Mesenchymal stem cell (in vitro differentiated cells and primary cell): Measurements from ENCODE around the gene SLC9A3.

Source experiments
- DNase-seq: peaks from one replicate; pipeline ENCODE4 v3.0.0-alpha.2; 2013
- H2AFZ ChIP-seq: one replicate; pipeline ENCODE4 v1.6.1; 2013; ENCODE audit warnings: low read depth, mild to moderate bottlenecking, control low read depth, inconsistent platforms, low read length, moderate library complexity
- H2AK5ac ChIP-seq: 2 replicates; pipeline ENCODE4 v1.6.1; 2013; ENCODE audit warnings: low read length, moderate library complexity, mild to moderate bottlenecking, inconsistent platforms; ENCODE audit not compliant: severe bottlenecking
- H2BK120ac ChIP-seq: one replicate; pipeline ENCODE4 v1.6.1; 2013; ENCODE audit warnings: low read depth, mild to moderate bottlenecking, inconsistent platforms, low read length, moderate library complexity
- H2BK12ac ChIP-seq, 2 experiments: one replicate each; pipeline ENCODE4 v1.6.1; 2013; ENCODE audit warnings: inconsistent platforms in 2 of 2, low read length in 2 of 2, mild to moderate bottlenecking in 2 of 2, moderate library complexity in 2 of 2, control low read depth in 1 of 2
- H2BK15ac ChIP-seq: one replicate; pipeline ENCODE4 v1.6.1; 2013; ENCODE audit warnings: mild to moderate bottlenecking, low read depth, inconsistent platforms; ENCODE audit not compliant: poor library complexity, severe bottlenecking
- H2BK5ac ChIP-seq: 2 replicates; pipeline ENCODE4 v1.6.1; 2013; ENCODE audit warnings: low read depth, mild to moderate bottlenecking, low read length, control low read depth, inconsistent platforms; ENCODE audit not compliant: poor library complexity, severe bottlenecking
- H3K14ac ChIP-seq, 2 experiments: one replicate each; pipeline ENCODE4 v1.6.1; 2013; ENCODE audit warnings: inconsistent platforms in 2 of 2, low read length in 2 of 2, control low read depth in 1 of 2, mild to moderate bottlenecking in 1 of 2, moderate library complexity in 1 of 2
- H3K18ac ChIP-seq, 2 experiments: one replicate each; pipeline ENCODE4 v1.6.1; 2013; ENCODE audit warnings: inconsistent platforms in 2 of 2, low read length in 2 of 2, control low read depth in 1 of 2, low read depth in 1 of 2, mild to moderate bottlenecking in 1 of 2
- H3K23ac ChIP-seq, 2 experiments: one replicate each; pipeline ENCODE4 v1.6.1; 2013; ENCODE audit warnings: inconsistent platforms in 2 of 2, low read length in 2 of 2, mild to moderate bottlenecking in 2 of 2, moderate library complexity in 2 of 2, control low read depth in 1 of 2
- H3K27ac ChIP-seq: 2 replicates; pipeline ENCODE4 v1.5.1; 2013; ENCODE audit warnings: mild to moderate bottlenecking, moderate library complexity, low read length, control low read depth, inconsistent platforms; ENCODE audit not compliant: poor library complexity, severe bottlenecking
- H3K27me3 ChIP-seq, 2 experiments: 2 replicates each; pipeline versions ENCODE4 v1.6.1 to v1.7.0; 2013; ENCODE audit warnings: low read length in 2 of 2, mild to moderate bottlenecking in 2 of 2, moderate library complexity in 2 of 2, control low read depth in 1 of 2, inconsistent platforms in 1 of 2; ENCODE audit not compliant: control insufficient read depth in 1 of 2, insufficient read depth in 1 of 2
- H3K36me3 ChIP-seq, 2 experiments: 2 replicates each; pipeline versions ENCODE4 v1.6.1 to v1.7.0; 2013; ENCODE audit warnings: low read length in 2 of 2, control low read depth in 1 of 2, inconsistent platforms in 1 of 2, low read depth in 1 of 2, mild to moderate bottlenecking in 1 of 2; ENCODE audit not compliant: insufficient read depth in 2 of 2, control insufficient read depth in 1 of 2
- H3K4ac ChIP-seq, 2 experiments: one replicate each; pipeline ENCODE4 v1.6.1; 2013; ENCODE audit warnings: inconsistent platforms in 2 of 2, low read length in 2 of 2, mild to moderate bottlenecking in 2 of 2, moderate library complexity in 2 of 2, control low read depth in 1 of 2, low read depth in 1 of 2
- H3K4me1 ChIP-seq: 2 replicates; pipeline ENCODE4 v1.6.1; 2013; ENCODE audit warnings: low read depth, low read length, control low read depth; ENCODE audit not compliant: control insufficient read depth, insufficient read depth
- H3K4me2 ChIP-seq: 2 replicates; pipeline ENCODE4 v1.6.1; 2013; ENCODE audit warnings: low read length, mild to moderate bottlenecking, inconsistent platforms; ENCODE audit not compliant: poor library complexity, severe bottlenecking
- H3K4me3 ChIP-seq, 2 experiments: 2 replicates each; pipeline versions ENCODE4 v1.5.1 to v1.7.0; 2013; ENCODE audit warnings: low read length in 2 of 2, mild to moderate bottlenecking in 2 of 2, control low read depth in 1 of 2, low read depth in 1 of 2; ENCODE audit not compliant: insufficient read depth in 1 of 2
- H3K79me1 ChIP-seq: replicated peaks from 2 replicates; pipeline ENCODE4 v1.6.1; 2013; ENCODE audit warnings: mild to moderate bottlenecking, control low read depth, low read length, inconsistent platforms; ENCODE audit not compliant: poor library complexity, severe bottlenecking
- H3K9ac ChIP-seq: 2 replicates; pipeline ENCODE4 v1.7.0; 2013; ENCODE audit warnings: mild to moderate bottlenecking, low read length, moderate library complexity
- H3K9me3 ChIP-seq: 2 replicates; pipeline ENCODE4 v1.7.0; 2013; ENCODE audit warnings: mild to moderate bottlenecking, low read length; ENCODE audit not compliant: control insufficient read depth
- H4K8ac ChIP-seq: one replicate; pipeline ENCODE4 v1.6.1; 2013; ENCODE audit warnings: inconsistent platforms, mild to moderate bottlenecking, low read length, moderate library complexity
- H4K91ac ChIP-seq: one replicate; pipeline ENCODE4 v1.6.1; 2013; ENCODE audit warnings: mild to moderate bottlenecking, low read length, inconsistent platforms
- WGBS: methylation state at CpG from one replicate; pipeline ENCODE4 v1.1.7; 2013; ENCODE audit warnings: mixed read lengths; 5-methylcytosine and 5-hydroxymethylcytosine counted together

SLC9A3 gene

GRCh38 chr5:555058-555623, 30.9 kb upstream of the SLC9A3 start:
- no peak for DNase-seq
- 89% methylated on average over 27 of the region's 27 CpGs for WGBS
- no peak overlapping the region for H3K9ac ChIP-seq

GRCh38 chr5:554284-554988, 30.2 kb upstream of the SLC9A3 start:
- Histone ChIP-seq H3K4ac (no peak overlapping the region), H4K8ac (no peak overlapping the region), H3K9ac (no peak overlapping the region), H2BK12ac (no peak overlapping the region), H2BK120ac (no peak overlapping the region), H3K4me3 (no peak overlapping the region), H2BK5ac (no peak overlapping the region), H2AK5ac (no peak overlapping the region), H2BK15ac (no peak overlapping the region), H3K27ac (no peak overlapping the region), H2AFZ (no peak overlapping the region), H3K18ac (no peak overlapping the region), H3K27me3 (peaks cover 0 to 20% of the 10 kb centered on the region in 2 experiments), H3K36me3 (no peaks in the 10 kb centered on the region), H3K79me1 (no peaks in the 10 kb centered on the region), H4K91ac (no peak overlapping the region), H3K4me2 (no peak overlapping the region), H3K23ac (no peak overlapping the region), H3K14ac (no peak overlapping the region), H3K4me1 (no peaks in the 10 kb centered on the region), H3K9me3 (no peaks in the 10 kb centered on the region)
- no peak for DNase-seq
- WGBS, result 99% methylated on average over 15 of the region's 40 CpGs

More at GRCh38 chr5:555058-555623, 30.9 kb upstream of the SLC9A3 start:
- H3K4me1 ChIP-seq, result no peaks in the 10 kb centered on the region
- no peak overlapping the region for H2AFZ ChIP-seq
- H2BK12ac ChIP-seq, result no peak overlapping the region
- H3K14ac ChIP-seq, result no peak overlapping the region
- H3K23ac ChIP-seq, result no peak overlapping the region
- H3K36me3 ChIP-seq, result no peaks in the 10 kb centered on the region
- H2BK120ac ChIP-seq, result no peak overlapping the region
- no peak overlapping the region for H2BK5ac ChIP-seq
- H3K4me2 ChIP-seq, result no peak overlapping the region
- H3K4me3 ChIP-seq, result no peak overlapping the region
- peaks cover 0 to 22% of the 10 kb centered on the region in 2 experiments for H3K27me3 ChIP-seq
- no peak overlapping the region for H3K4ac ChIP-seq
- no peaks in the 10 kb centered on the region for H3K9me3 ChIP-seq
- H2AK5ac ChIP-seq, result no peak overlapping the region
- no peaks in the 10 kb centered on the region for H3K79me1 ChIP-seq
- no peak overlapping the region for H4K91ac ChIP-seq
- no peak overlapping the region for H4K8ac ChIP-seq
- no peak overlapping the region for H3K27ac ChIP-seq
- no peak overlapping the region for H2BK15ac ChIP-seq
- H3K18ac ChIP-seq, result no peak overlapping the region

GRCh38 chr5:553874-554273, 29.6 kb upstream of the SLC9A3 start:
- 58% methylated on average over 13 of the region's 13 CpGs for WGBS
- no peak overlapping the region for H2AK5ac ChIP-seq
- no peak overlapping the region for H2BK120ac ChIP-seq
- no peak overlapping the region for H4K91ac ChIP-seq
- H3K23ac ChIP-seq, result no peak overlapping the region
- no peaks in the 10 kb centered on the region for H3K9me3 ChIP-seq
- H2BK12ac ChIP-seq, result no peak overlapping the region
- no peak overlapping the region for H3K27ac ChIP-seq
- no peak overlapping the region for H2BK5ac ChIP-seq
- H3K4me3 ChIP-seq, result no peak overlapping the region
- H3K9ac ChIP-seq, result no peak overlapping the region
- no peak overlapping the region for H3K4me2 ChIP-seq
- H3K4me1 ChIP-seq, result no peaks in the 10 kb centered on the region
- H4K8ac ChIP-seq, result no peak overlapping the region
- no peak for DNase-seq
- no peak overlapping the region for H2AFZ ChIP-seq
- H3K18ac ChIP-seq, result no peak overlapping the region
- H3K27me3 ChIP-seq, result peaks cover 0 to 14% of the 10 kb centered on the region in 2 experiments
- no peak overlapping the region for H2BK15ac ChIP-seq
- H3K14ac ChIP-seq, result no peak overlapping the region
- H3K79me1 ChIP-seq, result no peaks in the 10 kb centered on the region
- H3K36me3 ChIP-seq, result no peaks in the 10 kb centered on the region
- no peak overlapping the region for H3K4ac ChIP-seq

GRCh38 chr5:551406-551805, 27.2 kb upstream of the SLC9A3 start:
- Histone ChIP-seq H2AK5ac (no peak overlapping the region), H3K27me3 (peaks cover 0 to 16% of the 10 kb centered on the region in 2 experiments), H3K23ac (no peak overlapping the region), H3K4me2 (no peak overlapping the region), H2BK15ac (no peak overlapping the region), H4K8ac (no peak overlapping the region), H3K9me3 (no peaks in the 10 kb centered on the region), H2AFZ (no peak overlapping the region), H3K79me1 (no peaks in the 10 kb centered on the region), H2BK120ac (no peak overlapping the region), H3K4me3 (no peak overlapping the region), H3K4me1 (no peaks in the 10 kb centered on the region), H3K18ac (no peak overlapping the region), H4K91ac (no peak overlapping the region), H3K36me3 (no peaks in the 10 kb centered on the region), H3K9ac (no peak overlapping the region), H3K27ac (no peak overlapping the region), H2BK5ac (no peak overlapping the region), H3K4ac (no peak overlapping the region), H2BK12ac (no peak overlapping the region), H3K14ac (no peak overlapping the region)
- 82% methylated on average over 4 of the region's 6 CpGs for WGBS
- no peak for DNase-seq
